A673 (cell line): ENCODE data around the gene TMEFF1. TPM values are rescaled to one million over a fixed set of nuclear protein-coding genes. Genes with fewer than 3 reads are reported as not detected.

ENCODE experiments used
- BruUV-seq: library from RNA; stranded (reverse); fragments of 400-500 nt; replicated peaks from 2 replicates; lab custom pipeline; 2021; lab: Mats Ljungman, UMichigan
- CTCF ChIA-PET: fragments of 300-600 bp; sonication (Branson Sonifier 250); formaldehyde crosslinking; loops from one replicate; lab custom pipeline; 2022; ENCODE audit warnings: antibody characterized with exemption; lab: Charles Lee
- POLR2A ChIA-PET: fragments of 300-600 bp; sonication (Branson Sonifier 250); formaldehyde crosslinking; loops from one replicate; lab custom pipeline; 2022; ENCODE audit warnings: antibody characterized with exemption; ENCODE audit not compliant: low non-redundant PET; lab: Charles Lee
- DNase-seq: peaks from one replicate; pipeline ENCODE4 v3.0.0-alpha.2; 2015; ENCODE audit warnings: low spot score
- H3K27ac ChIP-seq: fragments of 200-600 bp; sonication (generic); 2 replicates; pipeline ENCODE4 v1.5.1; 2016; ENCODE audit warnings: mixed run types, low read depth, mild to moderate bottlenecking, mixed read lengths, antibody characterized with exemption, low read length; ENCODE audit not compliant: poor library complexity, severe bottlenecking
- H3K27me3 ChIP-seq: fragments of 200-600 bp; sonication (generic); replicated peaks from 2 replicates; pipeline ENCODE4 v1.6.1; 2017; ENCODE audit warnings: mixed run types, low read depth, mild to moderate bottlenecking, mixed read lengths, antibody characterized with exemption, low read length; ENCODE audit not compliant: insufficient read depth, poor library complexity
- H3K36me3 ChIP-seq: fragments of 200-600 bp; sonication (generic); 2 replicates; pipeline ENCODE4 v1.6.1; 2016; ENCODE audit warnings: mixed run types, mild to moderate bottlenecking, mixed read lengths, antibody characterized with exemption, low read length; ENCODE audit not compliant: insufficient read depth, poor library complexity, severe bottlenecking
- H3K4me1 ChIP-seq: fragments of 200-600 bp; sonication (generic); 2 replicates; pipeline ENCODE4 v1.6.1; 2017; ENCODE audit warnings: mixed run types, mild to moderate bottlenecking, mixed read lengths, antibody characterized with exemption, low read length; ENCODE audit not compliant: insufficient read depth, poor library complexity, severe bottlenecking
- H3K4me3 ChIP-seq: fragments of 200-600 bp; sonication (generic); 2 replicates; pipeline ENCODE4 v1.5.1; 2016; ENCODE audit warnings: low read depth, mixed run types, mild to moderate bottlenecking, mixed read lengths, low read length; ENCODE audit not compliant: poor library complexity, severe bottlenecking
- H3K9me3 ChIP-seq: fragments of 200-600 bp; sonication (generic); 2 replicates; pipeline ENCODE4 v1.6.1; 2016; ENCODE audit warnings: mixed run types, low read depth, mild to moderate bottlenecking, mixed read lengths, antibody characterized with exemption, low read length; ENCODE audit not compliant: poor library complexity, severe bottlenecking
- EZH2 ChIP-seq: fragments of 200-600 bp; sonication (generic); IDR thresholded peaks from 2 replicates; pipeline ENCODE4 v1.6.1; 2017; ENCODE audit warnings: borderline replicate concordance, low read depth, mild to moderate bottlenecking, mixed read lengths, antibody characterized with exemption, low read length; ENCODE audit not compliant: poor library complexity, severe bottlenecking
- intact Hi-C: fragments of 100-400 bp; cut with micrococcal nuclease; formaldehyde crosslinking; loops from one replicate; pipeline ENCODE4 v1.10.0; 2022; ENCODE audit not compliant: unreplicated experiment
- total RNA-seq: library from RNA; stranded (reverse); gene quantifications from 2 replicates; pipeline ENCODE4 v1.2.3, GENCODE V29; 2021
- TF ChIP-seq, protein P1 (sequence below): fragments of 300-800, 200-600 bp; sonication (generic); conservative IDR thresholded peaks from 2 replicates; pipeline ENCODE4 v1.5.1; 2017; ENCODE audit warnings: low read depth, mild to moderate bottlenecking, antibody characterized with exemption, low read length, moderate library complexity, mixed read lengths

The TMEFF1 gene
- total RNA-seq, 1 experiment from 2014 or later = 19.1 TPM

DNA sequence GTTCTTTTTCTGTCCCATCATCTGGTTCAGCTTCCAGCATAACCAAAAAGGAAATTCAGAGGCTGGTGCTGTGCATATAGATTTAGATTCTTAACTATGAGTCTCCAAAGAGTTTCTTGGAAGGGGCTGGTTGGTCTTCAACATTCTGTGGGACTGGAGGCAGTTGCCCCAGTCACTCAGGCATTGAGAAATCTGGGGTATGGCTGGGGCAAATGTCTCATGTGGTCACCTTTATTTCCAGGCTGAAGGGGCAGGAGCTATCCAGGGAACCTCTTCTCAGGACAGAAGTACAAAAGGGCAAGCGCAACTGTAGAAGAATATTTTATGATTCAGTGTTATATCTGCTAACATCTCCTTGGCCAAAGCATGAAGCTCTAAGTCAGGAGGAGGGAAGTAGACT lies 15.4 kb upstream of the TMEFF1 start:
- TF ChIP-seq, protein P1, sequence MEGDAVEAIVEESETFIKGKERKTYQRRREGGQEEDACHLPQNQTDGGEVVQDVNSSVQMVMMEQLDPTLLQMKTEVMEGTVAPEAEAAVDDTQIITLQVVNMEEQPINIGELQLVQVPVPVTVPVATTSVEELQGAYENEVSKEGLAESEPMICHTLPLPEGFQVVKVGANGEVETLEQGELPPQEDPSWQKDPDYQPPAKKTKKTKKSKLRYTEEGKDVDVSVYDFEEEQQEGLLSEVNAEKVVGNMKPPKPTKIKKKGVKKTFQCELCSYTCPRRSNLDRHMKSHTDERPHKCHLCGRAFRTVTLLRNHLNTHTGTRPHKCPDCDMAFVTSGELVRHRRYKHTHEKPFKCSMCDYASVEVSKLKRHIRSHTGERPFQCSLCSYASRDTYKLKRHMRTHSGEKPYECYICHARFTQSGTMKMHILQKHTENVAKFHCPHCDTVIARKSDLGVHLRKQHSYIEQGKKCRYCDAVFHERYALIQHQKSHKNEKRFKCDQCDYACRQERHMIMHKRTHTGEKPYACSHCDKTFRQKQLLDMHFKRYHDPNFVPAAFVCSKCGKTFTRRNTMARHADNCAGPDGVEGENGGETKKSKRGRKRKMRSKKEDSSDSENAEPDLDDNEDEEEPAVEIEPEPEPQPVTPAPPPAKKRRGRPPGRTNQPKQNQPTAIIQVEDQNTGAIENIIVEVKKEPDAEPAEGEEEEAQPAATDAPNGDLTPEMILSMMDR = no peak
- TF ChIP-seq EZH2 = no peak
- CTCF ChIA-PET = no interaction called here
- no TSS peak for BruUV-seq

DNA sequence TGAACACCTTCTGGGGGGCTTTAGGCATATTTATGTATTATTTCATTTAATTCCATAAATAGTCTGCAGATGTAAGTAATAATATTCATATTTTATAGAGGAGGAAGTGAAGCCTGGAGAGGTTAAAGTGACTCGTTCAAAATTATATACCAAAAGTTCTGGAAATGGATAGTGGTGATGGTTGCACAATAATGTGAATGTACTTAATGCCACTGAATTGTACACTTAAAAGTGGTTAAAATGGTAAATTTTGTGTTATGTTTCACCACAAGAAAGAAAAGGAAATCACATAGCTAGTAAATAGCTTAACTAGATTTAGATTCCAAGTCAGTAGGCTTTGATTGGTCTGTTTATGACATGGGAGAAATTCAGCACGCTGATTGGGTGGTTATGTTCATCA lies 13.0 kb upstream of the TMEFF1 start:
- DNase-seq = no peak
- POLR2A ChIA-PET = interaction anchor here (0.5 kb wide), 1 partner anchor 74 kb away, joined by 5 read pairs; no protein-coding TSS in a partner anchor
- BruUV-seq = no TSS peak
- no peaks in the 10 kb centered on the region for H3K9me3 ChIP-seq
- H3K27ac ChIP-seq = no peak overlapping the region
- no peaks in the 10 kb centered on the region for H3K36me3 ChIP-seq
- no peak overlapping the region for H3K4me3 ChIP-seq
- H3K4me1 ChIP-seq = no peaks in the 10 kb centered on the region
- H3K27me3 ChIP-seq = no peaks in the 10 kb centered on the region
- TF ChIP-seq, protein P1 = no peak
- TF ChIP-seq EZH2 = no peak
- intact Hi-C loops = no loop called here
- CTCF ChIA-PET = no interaction called here

More for the DNA sequence above, 15.4 kb upstream of the TMEFF1 start:
- Histone ChIP-seq H3K9me3 (peaks cover 5% of the 10 kb centered on the region), H3K36me3 (peaks cover 7% of the 10 kb centered on the region), H3K27me3 (no peaks in the 10 kb centered on the region), H3K4me1 (no peaks in the 10 kb centered on the region), H3K27ac (no peak overlapping the region), H3K4me3 (no peak overlapping the region)
- intact Hi-C loops = no loop called here
- no peak for DNase-seq
- POLR2A ChIA-PET = no interaction called here

DNA sequence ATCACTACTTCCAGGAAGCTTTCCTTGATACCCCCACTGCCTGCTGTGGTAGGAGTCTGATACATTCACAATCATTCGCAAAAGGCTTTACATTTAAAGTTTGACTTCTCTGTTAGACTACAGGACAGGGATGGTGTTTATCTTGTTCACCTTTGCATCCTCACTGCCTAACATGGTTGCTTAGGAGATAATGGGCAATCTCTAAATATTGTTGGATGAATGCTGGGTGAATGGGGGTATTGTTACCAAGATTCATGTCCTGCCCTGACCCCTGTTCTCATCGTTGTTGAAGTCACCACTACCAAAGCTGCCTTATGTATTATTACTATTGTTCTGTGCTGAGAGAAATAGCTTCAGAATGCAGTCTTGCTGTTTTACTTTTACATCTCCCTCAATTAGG lies 7.7 kb upstream of the TMEFF1 start:
- POLR2A ChIA-PET = no interaction called here
- Histone ChIP-seq H3K27me3 (no peaks in the 10 kb centered on the region), H3K36me3 (no peaks in the 10 kb centered on the region), H3K27ac (no peak overlapping the region), H3K4me3 (no peak overlapping the region), H3K4me1 (no peaks in the 10 kb centered on the region), H3K9me3 (no peaks in the 10 kb centered on the region)
- CTCF ChIA-PET = no interaction called here
- no peak for DNase-seq
- BruUV-seq = no TSS peak
- no peak for TF ChIP-seq EZH2
- TF ChIP-seq, protein P1 = no peak
- intact Hi-C loops = no loop called here
